HL-60 (cell line): ENCODE measurements around the gene TAF5L.

Experiments used
- POLR2AphosphoS5 ChIP-seq: IDR thresholded peaks from 2 replicates; pipeline ENCODE4 v1.6.1; 2012; ENCODE audit warnings: low read depth
- TF ChIP-seq, protein P1 (sequence below): IDR thresholded peaks from one replicate; pipeline ENCODE4 v1.5.1; 2011; ENCODE audit warnings: low read length, control low read depth, inconsistent platforms; ENCODE audit not compliant: insufficient read depth

DNA sequence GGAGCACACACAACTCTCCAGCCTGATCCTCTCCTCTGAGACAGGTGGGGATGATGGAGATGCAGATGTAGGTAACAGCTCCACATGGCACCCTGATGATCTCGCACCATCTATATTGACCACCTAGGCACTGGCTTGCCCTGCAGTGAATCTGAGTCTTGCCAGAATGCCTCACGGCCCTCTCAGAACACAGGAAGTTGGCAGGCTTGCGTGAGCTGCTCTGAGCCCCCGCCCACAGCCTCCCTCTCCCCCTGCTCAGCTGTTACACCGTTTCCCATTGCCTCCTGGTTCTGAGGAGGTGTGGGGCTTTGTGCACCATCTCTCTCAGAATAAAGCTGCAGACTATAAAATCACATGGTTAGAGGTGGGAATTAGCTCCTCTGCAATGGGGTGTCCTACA is 48.1 kb upstream of the TAF5L start:
- no peak for TF ChIP-seq POLR2AphosphoS5
- TF ChIP-seq, protein P1, sequence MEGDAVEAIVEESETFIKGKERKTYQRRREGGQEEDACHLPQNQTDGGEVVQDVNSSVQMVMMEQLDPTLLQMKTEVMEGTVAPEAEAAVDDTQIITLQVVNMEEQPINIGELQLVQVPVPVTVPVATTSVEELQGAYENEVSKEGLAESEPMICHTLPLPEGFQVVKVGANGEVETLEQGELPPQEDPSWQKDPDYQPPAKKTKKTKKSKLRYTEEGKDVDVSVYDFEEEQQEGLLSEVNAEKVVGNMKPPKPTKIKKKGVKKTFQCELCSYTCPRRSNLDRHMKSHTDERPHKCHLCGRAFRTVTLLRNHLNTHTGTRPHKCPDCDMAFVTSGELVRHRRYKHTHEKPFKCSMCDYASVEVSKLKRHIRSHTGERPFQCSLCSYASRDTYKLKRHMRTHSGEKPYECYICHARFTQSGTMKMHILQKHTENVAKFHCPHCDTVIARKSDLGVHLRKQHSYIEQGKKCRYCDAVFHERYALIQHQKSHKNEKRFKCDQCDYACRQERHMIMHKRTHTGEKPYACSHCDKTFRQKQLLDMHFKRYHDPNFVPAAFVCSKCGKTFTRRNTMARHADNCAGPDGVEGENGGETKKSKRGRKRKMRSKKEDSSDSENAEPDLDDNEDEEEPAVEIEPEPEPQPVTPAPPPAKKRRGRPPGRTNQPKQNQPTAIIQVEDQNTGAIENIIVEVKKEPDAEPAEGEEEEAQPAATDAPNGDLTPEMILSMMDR, result no peak
